Neural progenitor cell (in vitro differentiated cells): ENCODE data around the gene GRB7.

Experiments used
- EZH2 ChIP-seq: fragments of 200-600 bp; sonication (generic); IDR thresholded peaks from 2 replicates; pipeline ENCODE4 v1.6.1; 2017; ENCODE audit warnings: antibody characterized with exemption, mild to moderate bottlenecking, moderate library complexity
- EZH2phosphoT487 ChIP-seq: fragments of 200-600 bp; sonication (generic); IDR thresholded peaks from 2 replicates; pipeline ENCODE4 v1.6.1; 2017; ENCODE audit warnings: antibody characterized with exemption
- TF ChIP-seq, protein P1 (sequence below): fragments of 200-600 bp; sonication (generic); IDR thresholded peaks from 2 replicates; pipeline ENCODE4 v1.5.1; 2017; ENCODE audit warnings: antibody characterized with exemption, mild to moderate bottlenecking

DNA sequence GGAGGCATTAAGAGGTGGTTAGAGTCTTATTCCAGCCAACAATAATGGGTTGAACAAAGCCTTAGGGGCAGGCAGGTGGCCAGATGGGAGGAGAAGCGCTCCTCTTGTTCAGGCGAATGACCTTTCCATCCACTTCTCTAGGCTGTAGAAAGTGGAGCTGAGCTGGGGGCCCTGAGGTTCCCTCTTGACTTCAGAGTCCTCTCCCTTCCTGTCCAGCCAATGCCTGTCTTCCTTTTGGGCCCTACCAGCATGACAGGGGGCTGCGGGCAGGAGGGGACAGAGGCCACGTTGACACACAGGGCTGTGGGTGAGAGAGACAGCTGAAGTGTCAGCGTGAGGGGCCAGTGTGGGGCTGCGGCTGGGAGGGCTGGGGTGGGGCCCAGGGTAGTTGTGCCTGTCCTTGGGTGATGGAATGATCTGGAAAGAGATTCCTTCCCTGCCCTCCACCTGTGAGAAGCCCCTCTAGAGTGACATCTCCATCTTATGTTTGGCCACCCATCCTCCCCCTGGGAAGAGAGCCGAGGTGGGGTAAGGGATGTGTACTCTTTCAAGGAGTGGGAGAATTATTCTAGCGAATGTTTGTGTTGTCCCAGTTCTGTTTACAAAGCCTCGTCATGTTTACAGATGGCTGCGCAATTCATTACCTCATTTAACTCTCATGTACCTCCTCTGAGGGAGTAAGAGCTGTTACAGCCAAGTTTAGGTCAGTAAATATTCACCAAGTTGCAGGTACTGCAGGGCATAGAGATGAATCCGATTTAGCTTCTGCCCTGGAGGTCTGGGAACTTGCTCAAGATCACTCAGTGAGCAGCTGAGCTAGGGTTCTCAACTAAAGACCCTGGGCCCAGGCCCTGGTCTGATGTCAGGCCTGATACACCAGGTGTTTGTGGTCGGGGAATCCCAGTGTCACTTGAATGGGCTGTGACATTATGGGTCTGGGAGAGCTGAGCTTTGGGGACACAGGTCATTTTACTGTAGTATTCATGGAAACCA lies 34.5 kb upstream of the GRB7 start:
- TF ChIP-seq, protein P1, sequence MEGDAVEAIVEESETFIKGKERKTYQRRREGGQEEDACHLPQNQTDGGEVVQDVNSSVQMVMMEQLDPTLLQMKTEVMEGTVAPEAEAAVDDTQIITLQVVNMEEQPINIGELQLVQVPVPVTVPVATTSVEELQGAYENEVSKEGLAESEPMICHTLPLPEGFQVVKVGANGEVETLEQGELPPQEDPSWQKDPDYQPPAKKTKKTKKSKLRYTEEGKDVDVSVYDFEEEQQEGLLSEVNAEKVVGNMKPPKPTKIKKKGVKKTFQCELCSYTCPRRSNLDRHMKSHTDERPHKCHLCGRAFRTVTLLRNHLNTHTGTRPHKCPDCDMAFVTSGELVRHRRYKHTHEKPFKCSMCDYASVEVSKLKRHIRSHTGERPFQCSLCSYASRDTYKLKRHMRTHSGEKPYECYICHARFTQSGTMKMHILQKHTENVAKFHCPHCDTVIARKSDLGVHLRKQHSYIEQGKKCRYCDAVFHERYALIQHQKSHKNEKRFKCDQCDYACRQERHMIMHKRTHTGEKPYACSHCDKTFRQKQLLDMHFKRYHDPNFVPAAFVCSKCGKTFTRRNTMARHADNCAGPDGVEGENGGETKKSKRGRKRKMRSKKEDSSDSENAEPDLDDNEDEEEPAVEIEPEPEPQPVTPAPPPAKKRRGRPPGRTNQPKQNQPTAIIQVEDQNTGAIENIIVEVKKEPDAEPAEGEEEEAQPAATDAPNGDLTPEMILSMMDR: no peak
- TF ChIP-seq EZH2 (no peak), EZH2phosphoT487 (no peak)
